ENCODE measurements around the gene AHCTF1. TPM values are rescaled to one million over a fixed set of nuclear protein-coding genes. Genes with fewer than 3 reads are reported as not detected.
"Not testable (repeated sequence)": the region's sequence is repeated elsewhere in the genome, so short reads cannot be mapped to it uniquely, and the experiment has no call there.

The AHCTF1 gene
- total RNA-seq, 1 experiment from 2014 or later, result 30.5 TPM

- in situ Hi-C loops (cut with HindIII; ENCODE audit: low pct_unique_long_range_greater_than_20kb, low sequenced_read_pairs), result no loop called here
- no peak for DNase-seq (ENCODE audit: low read depth, low spot score)
These were observed 116.0 kb downstream of the AHCTF1 start for GRCh38 chr1:246815693-246816270.

- in situ Hi-C loops (cut with HindIII; ENCODE audit: low pct_unique_long_range_greater_than_20kb, low sequenced_read_pairs), result no loop called here
- no peak for DNase-seq (ENCODE audit: low read depth, low spot score)
These were observed 116.9 kb downstream of the AHCTF1 start for GRCh38 chr1:246814890-246815289.

DNA sequence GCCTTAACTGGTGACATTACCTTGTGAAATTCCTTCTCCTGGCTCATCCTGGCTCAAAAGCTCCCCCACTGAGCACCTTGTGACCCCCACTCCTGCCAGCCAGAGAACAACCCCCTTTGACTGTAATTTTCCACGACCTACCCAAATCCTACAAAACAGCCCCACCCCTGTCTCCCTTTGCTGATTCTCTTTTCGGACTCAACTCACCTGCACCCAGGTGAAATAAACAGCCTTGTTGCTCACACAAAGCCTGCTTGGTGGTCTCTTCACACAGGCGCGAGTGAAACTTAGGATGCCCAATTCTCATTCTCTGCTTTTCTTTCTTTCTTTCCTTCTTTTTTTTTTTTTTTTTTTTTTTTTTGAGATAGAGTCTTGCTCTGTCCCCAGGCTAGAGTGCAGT is 118.4 kb downstream of the AHCTF1 start:
- in situ Hi-C loops (cut with HindIII; ENCODE audit: low pct_unique_long_range_greater_than_20kb, low sequenced_read_pairs); DNase-seq (ENCODE audit: low read depth, low spot score): not testable (repeated sequence)

GRCh38 chr1:246811985-246812384 is 119.8 kb downstream of the AHCTF1 start:
- no peak for DNase-seq (ENCODE audit: low read depth, low spot score)
- in situ Hi-C loops (cut with HindIII; ENCODE audit: low pct_unique_long_range_greater_than_20kb, low sequenced_read_pairs), result no loop called here

DNA sequence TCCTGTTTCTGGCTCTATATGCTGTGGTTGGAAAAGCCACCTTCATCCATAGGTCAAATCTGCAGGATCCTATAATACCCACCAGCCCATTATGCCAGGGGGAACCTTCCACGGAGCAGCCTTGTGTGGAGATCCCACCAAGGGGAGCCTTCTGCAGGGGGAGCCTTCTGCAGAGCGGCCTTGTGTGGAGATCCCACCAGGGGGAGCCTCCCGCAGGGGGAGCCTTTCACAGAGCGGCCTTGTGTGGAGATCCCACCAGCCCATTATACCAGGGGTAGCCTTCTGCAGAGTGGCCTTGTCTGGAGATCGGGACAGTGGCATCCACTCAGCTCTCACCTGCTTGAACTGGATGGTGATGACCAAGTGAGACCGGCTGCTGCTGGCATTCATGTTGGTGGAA is 122.3 kb downstream of the AHCTF1 start:
- in situ Hi-C loops (cut with HindIII; ENCODE audit: low pct_unique_long_range_greater_than_20kb, low sequenced_read_pairs), result no loop called here
- no peak for DNase-seq (ENCODE audit: low read depth, low spot score)

DNA sequence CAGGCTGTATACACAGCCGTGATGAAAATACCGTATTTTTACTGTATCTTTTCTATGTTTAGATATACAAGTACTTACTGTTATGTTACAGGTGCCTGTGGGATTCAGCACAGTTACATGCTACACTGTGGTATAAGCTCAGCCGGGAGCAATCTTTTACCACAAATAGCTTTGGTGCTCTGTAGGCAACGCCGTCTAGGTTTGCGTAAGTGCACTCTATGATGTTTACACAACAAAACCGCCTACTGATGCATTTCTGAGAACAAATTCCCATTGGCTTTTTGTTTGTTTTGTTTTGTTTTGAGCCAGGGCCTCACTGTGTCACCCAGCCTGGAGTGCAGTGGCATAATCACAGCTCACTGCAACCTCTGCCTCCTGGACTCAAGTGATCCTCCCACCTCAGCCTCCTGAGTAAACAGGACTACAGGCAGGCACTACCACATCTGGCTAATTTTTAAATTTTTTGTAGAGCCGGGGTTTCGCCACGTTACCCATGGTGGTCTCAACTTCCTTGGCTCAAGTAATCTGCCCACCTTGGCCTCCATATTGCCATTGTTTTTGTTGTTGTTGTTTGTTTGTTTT is 126.5 kb downstream of the AHCTF1 start:
- in situ Hi-C loops (cut with HindIII; ENCODE audit: low pct_unique_long_range_greater_than_20kb, low sequenced_read_pairs), result no loop called here
- DNase-seq (ENCODE audit: low read depth, low spot score), result no peak

GRCh38 chr1:246803883-246804282 is 127.9 kb downstream of the AHCTF1 start:
- DNase-seq (ENCODE audit: low read depth, low spot score), result no peak
- in situ Hi-C loops (cut with HindIII; ENCODE audit: low pct_unique_long_range_greater_than_20kb, low sequenced_read_pairs), result no loop called here

DNA sequence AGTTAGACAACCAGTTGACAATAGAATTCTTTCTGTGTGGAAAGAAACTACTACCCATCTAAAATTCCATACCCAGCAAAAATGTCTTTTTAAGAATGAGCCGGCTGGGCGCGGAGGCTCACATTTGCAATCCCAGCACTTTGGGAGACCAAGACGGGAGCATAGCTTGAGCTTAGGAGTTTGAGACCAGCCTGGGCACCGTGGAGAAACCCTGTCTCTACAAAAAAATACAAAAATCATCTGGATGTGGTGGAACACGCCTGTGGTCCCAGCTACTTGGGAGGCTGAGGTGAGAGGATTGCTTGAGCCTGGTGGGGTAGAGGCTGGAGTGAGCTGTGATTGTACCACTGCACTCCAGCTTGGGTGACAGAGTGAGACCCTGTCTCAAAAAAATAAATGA is 128.4 kb downstream of the AHCTF1 start:
- DNase-seq (ENCODE audit: low read depth, low spot score), result no peak
- in situ Hi-C loops (cut with HindIII; ENCODE audit: low pct_unique_long_range_greater_than_20kb, low sequenced_read_pairs), result no loop called here

GRCh38 chr1:246801241-246802020 is 130.3 kb downstream of the AHCTF1 start:
- no peak for DNase-seq (ENCODE audit: low read depth, low spot score)
- in situ Hi-C loops (cut with HindIII; ENCODE audit: low pct_unique_long_range_greater_than_20kb, low sequenced_read_pairs), result no loop called here

DNA sequence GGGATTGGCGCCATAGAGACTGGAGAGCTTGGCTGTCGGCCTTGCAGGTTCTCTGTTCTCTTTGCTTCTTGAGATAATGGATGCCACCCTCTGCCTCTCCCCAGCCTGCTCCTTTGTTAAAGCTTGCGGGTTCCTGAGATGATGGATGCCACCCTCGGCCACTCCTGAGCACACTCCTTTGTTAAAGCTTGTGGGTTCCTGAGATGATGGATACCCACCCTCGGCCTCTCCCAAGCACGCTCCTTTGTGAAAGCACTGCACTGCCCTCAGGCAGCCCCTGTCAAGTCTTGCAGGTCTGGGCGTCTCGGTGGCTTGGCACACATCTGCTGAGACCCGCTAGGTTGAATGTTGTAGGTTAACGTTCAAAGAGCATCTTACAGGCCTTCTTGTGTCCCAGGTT is 131.0 kb downstream of the AHCTF1 start:
- in situ Hi-C loops (cut with HindIII; ENCODE audit: low pct_unique_long_range_greater_than_20kb, low sequenced_read_pairs), result no loop called here
- DNase-seq (ENCODE audit: low read depth, low spot score), result no peak

- in situ Hi-C loops (cut with HindIII; ENCODE audit: low pct_unique_long_range_greater_than_20kb, low sequenced_read_pairs), result no loop called here
- DNase-seq (ENCODE audit: low read depth, low spot score), result no peak
These were observed 131.4 kb downstream of the AHCTF1 start for GRCh38 chr1:246800356-246800755.

DNA sequence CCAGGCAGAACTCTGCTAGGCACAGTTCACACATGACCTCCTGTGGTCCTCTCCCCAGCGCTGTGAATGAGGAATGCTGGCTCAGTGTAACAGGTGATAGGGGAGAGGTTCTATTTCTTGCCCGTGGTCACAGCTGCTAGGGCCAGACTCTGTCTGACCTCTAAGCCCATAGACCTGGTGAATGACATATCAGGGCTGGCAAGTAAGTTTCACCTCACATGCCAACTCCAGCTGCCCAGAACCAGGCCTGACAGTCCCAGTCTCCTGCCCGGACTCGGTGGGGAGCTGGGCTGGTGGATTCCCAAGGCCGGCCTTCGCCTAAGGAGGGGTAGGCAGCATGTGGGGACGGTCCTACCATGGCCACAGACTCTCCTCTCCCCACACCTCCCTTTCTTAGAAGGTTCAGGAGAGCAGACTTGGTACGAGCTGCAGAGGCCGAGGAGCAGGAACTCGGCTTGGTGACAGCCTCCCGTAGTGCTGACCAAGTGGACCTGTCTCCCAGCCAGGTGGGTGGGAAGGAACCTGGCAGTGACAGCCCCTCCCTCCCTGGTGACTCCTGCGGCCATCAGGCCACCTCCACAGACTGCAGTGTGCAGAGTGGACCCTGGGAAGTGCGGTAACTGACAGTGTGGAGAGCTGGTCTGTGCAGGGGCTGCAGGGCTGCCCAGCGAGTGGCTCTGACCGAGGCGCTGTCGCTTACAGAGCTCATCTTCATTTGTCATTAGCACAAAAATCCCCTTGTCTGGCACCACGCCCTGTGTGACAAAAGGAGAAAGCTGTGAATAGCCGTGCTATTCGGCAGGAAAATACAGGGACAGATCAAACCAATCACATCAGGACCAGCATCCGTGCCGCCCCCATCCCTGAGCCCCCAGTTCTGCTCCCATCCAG is 132.9 kb downstream of the AHCTF1 start:
- in situ Hi-C loops (cut with HindIII; ENCODE audit: low pct_unique_long_range_greater_than_20kb, low sequenced_read_pairs), result no loop called here
- no peak for DNase-seq (ENCODE audit: low read depth, low spot score)

DNA sequence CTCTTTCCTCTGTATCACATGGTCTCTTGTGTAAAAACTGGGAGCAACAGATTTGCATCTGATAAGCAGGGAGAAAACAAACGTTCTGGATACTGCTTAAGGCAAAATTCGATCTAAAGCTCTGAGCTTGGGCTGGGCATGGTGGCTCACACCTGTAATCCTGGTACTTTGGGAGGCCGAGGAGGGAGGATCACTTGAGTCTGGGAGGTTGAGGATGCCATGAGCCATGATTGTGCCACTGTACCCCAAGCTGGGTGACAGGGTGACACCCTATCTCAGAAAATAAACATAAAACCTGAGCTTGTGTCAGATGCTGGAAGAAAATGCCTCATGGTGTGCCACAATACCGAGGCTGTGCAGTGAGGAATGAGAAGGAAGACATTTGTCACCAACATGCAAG is 133.6 kb downstream of the AHCTF1 start:
- DNase-seq (ENCODE audit: low read depth, low spot score), result no peak
- in situ Hi-C loops (cut with HindIII; ENCODE audit: low pct_unique_long_range_greater_than_20kb, low sequenced_read_pairs), result no loop called here

DNA sequence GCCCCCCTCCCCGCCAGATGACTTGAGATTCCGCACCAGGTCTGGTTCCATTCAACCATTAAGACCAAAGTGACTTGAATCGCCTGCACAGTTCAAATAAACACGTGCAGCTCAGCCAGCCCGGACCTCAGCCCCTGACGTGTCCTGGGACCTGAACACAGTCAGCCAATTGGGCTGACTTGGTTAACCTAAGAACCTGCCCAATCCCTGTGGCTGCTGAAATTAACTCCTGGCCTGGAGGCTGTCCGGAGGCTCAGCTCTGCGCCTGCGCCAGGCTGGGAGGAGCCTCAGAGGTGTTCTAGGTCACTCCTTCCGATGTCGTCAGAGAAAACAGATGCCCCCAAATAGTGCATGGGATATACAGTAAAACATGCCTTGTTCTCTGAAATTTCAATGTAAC is 134.2 kb downstream of the AHCTF1 start:
- in situ Hi-C loops (cut with HindIII; ENCODE audit: low pct_unique_long_range_greater_than_20kb, low sequenced_read_pairs), result no loop called here
- no peak for DNase-seq (ENCODE audit: low read depth, low spot score)

DNA sequence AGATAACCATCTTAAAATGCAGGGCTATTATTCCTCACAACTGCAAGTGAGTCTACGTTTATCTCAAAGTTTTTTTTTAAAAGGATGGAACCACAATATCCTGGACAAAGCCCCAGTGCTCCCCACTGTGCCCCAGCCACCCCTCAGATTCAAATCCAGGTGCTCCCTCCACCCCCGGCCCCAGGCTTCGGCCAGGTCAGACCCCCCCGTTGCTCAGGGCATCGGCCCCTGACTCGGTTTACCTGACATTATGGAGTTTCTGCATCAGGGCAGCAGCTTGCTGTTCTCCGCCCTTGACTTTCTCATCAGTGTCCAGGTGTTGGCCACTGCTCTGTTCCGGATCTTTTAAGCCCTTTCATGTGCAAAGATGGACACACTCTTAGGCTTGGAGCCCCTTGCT is 134.6 kb downstream of the AHCTF1 start:
- DNase-seq (ENCODE audit: low read depth, low spot score), result no peak
- in situ Hi-C loops (cut with HindIII; ENCODE audit: low pct_unique_long_range_greater_than_20kb, low sequenced_read_pairs), result no loop called here

- DNase-seq (ENCODE audit: low read depth, low spot score), result no peak
- in situ Hi-C loops (cut with HindIII; ENCODE audit: low pct_unique_long_range_greater_than_20kb, low sequenced_read_pairs), result no loop called here
These were observed 135.6 kb downstream of the AHCTF1 start for GRCh38 chr1:246795906-246796694.

DNA sequence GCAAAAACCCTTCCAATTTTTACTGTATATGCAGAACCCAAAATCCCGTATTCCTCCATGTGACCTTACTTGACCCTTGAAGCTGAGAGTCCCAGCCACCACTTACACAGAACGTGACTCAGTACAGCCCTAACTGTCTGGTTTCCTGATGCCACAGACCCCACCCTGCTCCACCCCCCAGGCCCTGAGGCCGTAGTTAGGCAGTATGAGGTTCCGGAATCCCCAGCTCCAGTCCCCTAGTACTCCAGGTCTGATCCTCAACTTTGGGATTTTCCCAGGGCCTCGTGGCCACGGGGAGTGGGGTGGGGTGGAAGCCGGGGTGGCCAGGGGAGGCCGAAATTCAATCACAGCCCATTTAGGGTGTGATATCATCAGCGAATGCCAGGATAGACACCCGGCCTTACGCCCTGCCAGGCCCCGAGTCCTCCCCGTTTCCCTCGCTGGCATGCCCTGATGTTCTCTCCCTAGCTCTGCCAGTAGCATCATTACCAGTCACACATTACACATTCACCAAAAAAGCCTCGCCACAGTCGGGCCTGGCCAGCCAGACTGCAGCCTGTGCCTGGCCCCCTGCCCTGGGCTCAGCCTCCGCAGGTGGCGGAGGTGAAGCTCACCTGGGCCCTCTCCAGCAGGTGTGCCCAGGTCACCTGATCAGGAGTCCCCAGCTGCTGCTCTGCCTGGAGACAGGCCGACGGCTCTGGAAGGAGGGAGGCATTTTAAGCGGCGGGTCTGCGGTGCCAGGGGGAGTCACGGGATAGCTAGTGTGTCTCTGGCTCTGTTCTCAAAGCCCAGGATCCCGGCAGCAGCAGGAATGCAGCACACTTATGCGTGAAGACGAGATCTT is 136.7 kb downstream of the AHCTF1 start:
- DNase-seq (ENCODE audit: low read depth, low spot score), result no peak
- in situ Hi-C loops (cut with HindIII; ENCODE audit: low pct_unique_long_range_greater_than_20kb, low sequenced_read_pairs), result no loop called here
